Bronchial epithelial cell (primary cell): ENCODE data around the gene CDC42BPA. TPM values are rescaled to one million over a fixed set of nuclear protein-coding genes. Genes with fewer than 3 reads are reported as not detected.
A peak's percentile ranks its signal among the peaks of the same experiment; 100 is the strongest.

Experiments used
- DNase-seq: peaks from one replicate; pipeline ENCODE4 v3.0.0-alpha.2; 2010; ENCODE audit warnings: low read depth
- FAIRE-seq: peaks from 2 replicates; lab custom pipeline; 2011; peaks lifted over from hg19 to GRCh38; lab: Jason Lieb, UNC
- H3K27me3 ChIP-seq: 2 replicates; pipeline ENCODE4 v1.5.1; 2011; ENCODE audit warnings: low read length; ENCODE audit not compliant: control insufficient read depth, insufficient read depth
- H3K36me3 ChIP-seq: 2 replicates; pipeline ENCODE4 v1.5.1; 2011; ENCODE audit warnings: low read length; ENCODE audit not compliant: control insufficient read depth, insufficient read depth
- H3K4me3 ChIP-seq: 2 replicates; pipeline ENCODE4 v1.5.1; 2011; ENCODE audit warnings: mild to moderate bottlenecking, low read depth, low read length, control low read depth
- total RNA-seq: library from RNA; depleted of rRNA; stranded (reverse); fragments of >200 nt; gene quantifications from 2 replicates; pipeline ENCODE4 v1.2.1, GENCODE V29; 2014
- TF ChIP-seq, protein P1 (sequence below): IDR thresholded peaks from 2 replicates; pipeline ENCODE4 v1.5.1; 2011; ENCODE audit warnings: mild to moderate bottlenecking, moderate library complexity, low read length, control low read depth, inconsistent platforms; ENCODE audit not compliant: insufficient read depth, severe bottlenecking

CDC42BPA gene
- total RNA-seq, 1 donor from 2014 or later, result 25.8 TPM

DNA sequence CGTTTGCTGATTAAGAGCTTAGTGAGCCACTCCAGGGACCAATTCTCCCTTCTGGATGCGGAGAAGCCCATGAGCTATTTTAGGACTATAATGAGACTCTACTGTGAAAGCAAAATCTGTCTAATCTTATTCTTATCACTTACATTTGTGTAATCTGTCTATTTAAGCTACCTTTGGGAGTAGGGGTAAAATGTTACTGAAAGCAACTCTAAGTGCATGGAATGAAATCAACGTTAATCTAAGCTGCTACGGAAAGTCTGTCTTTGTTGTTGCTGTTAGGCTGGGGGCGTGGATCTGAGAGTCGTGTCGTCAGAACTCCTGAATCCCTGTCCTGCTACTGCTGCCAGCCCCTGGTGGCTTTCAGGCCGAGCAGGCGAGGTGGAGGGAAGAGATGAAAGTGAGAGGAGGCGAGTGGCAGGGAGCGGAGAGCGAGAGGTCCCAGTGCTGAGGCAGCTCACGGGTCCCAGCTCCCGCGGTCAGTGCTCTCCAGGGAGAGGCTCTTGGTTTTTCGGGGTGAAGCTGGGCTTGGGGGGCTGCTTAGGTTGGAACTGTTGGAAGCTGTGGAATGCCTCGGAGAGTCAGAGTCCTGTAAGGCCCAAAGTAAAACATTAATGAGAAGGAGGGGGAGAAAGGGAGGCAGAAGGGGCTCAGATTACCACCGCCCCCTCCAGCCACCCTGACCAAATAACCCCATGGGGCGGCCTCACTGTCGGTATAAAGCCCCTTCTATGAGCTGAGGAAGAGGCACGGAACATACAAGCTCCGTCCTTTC lies 324.3 kb downstream of the CDC42BPA start:
- H3K36me3 ChIP-seq, result peaks cover 2% of the 10 kb centered on the region
- FAIRE-seq (no peak), DNase-seq (no peak)
- no peak overlapping the region for H3K4me3 ChIP-seq
- TF ChIP-seq, protein P1, sequence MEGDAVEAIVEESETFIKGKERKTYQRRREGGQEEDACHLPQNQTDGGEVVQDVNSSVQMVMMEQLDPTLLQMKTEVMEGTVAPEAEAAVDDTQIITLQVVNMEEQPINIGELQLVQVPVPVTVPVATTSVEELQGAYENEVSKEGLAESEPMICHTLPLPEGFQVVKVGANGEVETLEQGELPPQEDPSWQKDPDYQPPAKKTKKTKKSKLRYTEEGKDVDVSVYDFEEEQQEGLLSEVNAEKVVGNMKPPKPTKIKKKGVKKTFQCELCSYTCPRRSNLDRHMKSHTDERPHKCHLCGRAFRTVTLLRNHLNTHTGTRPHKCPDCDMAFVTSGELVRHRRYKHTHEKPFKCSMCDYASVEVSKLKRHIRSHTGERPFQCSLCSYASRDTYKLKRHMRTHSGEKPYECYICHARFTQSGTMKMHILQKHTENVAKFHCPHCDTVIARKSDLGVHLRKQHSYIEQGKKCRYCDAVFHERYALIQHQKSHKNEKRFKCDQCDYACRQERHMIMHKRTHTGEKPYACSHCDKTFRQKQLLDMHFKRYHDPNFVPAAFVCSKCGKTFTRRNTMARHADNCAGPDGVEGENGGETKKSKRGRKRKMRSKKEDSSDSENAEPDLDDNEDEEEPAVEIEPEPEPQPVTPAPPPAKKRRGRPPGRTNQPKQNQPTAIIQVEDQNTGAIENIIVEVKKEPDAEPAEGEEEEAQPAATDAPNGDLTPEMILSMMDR, result no peak
- no peaks in the 10 kb centered on the region for H3K27me3 ChIP-seq

DNA sequence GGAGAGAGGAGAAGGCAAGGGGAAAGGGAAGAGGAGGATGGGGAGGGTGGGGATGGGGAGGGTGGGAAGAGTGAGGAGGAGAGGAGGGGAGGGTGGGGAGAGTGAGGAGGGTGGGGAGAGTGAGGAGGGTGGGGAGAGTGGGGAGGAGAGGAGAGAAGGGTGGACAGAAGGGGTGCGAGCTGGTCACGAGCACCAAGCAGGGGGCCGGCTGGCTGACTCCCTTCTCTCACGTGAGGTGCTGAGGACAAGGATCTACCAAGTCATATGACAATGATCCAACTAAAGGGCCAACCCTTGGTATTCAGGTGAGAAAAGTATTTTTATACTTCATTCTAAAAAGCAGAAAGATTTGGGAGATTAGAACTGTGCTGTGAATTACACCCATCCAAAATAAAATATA lies 326.4 kb downstream of the CDC42BPA start:
- H3K27me3 ChIP-seq, result no peaks in the 10 kb centered on the region
- FAIRE-seq, result no peak
- no peak overlapping the region for H3K4me3 ChIP-seq
- TF ChIP-seq, protein P1, result no peak
- H3K36me3 ChIP-seq, result peaks cover 4% of the 10 kb centered on the region
- no peak for DNase-seq

GRCh38 chr1:226990133-226990716 lies 328.1 kb downstream of the CDC42BPA start:
- peaks cover 4% of the 10 kb centered on the region for H3K36me3 ChIP-seq
- FAIRE-seq (no peak), DNase-seq (no peak)
- no peaks in the 10 kb centered on the region for H3K27me3 ChIP-seq
- no peak overlapping the region for H3K4me3 ChIP-seq
- TF ChIP-seq, protein P1, result no peak

DNA sequence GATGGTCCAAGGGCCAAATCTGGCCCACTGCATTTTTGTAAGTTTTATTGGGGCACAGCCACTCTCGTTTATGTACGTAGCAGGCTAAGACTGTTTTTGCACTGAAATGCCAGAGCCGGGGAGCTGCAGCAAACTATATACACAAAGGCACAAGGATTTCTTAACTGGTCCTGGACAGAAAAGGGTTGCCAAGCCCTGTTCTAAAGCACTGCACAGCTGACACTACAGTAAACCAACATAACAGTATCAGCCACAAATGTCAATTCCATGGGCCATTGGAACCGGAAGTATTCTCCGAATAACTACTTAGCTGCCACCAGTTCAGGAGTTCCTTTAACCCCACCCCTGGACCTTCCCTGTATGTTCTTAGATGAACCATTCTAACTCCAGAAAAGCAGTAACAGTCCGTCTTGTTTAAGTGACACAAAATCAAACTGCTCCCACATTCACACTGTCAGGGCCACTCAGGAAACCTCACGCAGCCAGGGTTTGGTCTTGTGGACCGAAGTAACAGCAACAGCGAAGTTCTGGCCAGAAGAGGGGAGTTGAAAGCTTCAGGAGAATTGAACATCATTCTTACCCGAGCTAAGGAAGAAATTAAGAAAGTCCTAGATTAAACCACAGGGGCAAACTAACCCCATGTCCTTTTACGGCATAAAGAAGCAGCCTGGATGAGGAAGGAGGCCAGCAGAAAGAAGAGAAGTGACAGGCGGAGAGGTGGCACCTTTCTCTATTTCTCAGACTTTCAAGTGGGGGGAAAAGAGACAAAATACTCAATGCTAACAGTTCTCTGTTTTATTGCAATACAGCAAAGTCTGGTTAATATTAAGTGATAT lies 329.0 kb downstream of the CDC42BPA start:
- TF ChIP-seq, protein P1, result no peak
- Histone ChIP-seq H3K4me3 (no peak overlapping the region), H3K36me3 (peaks cover 2% of the 10 kb centered on the region), H3K27me3 (no peaks in the 10 kb centered on the region)
- FAIRE-seq (no peak), DNase-seq (no peak)

DNA sequence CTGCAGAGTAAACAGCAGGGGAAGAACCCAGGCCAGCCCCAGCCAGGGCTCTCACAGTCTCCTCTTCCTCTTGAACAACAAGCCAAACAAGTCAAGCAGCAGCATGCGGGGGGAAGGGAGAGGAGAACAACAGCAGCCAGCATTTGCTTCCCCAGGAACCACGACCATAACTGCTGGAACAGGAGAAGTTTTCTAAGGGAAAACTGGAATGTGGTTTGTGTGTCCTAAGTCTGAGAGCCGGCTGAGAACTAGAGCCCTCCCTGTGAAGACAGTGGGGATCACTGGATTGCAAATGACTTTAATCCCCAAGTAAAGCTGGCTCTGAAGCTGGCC lies 330.0 kb downstream of the CDC42BPA start:
- DNase-seq (peak; percentile 20), FAIRE-seq (no peak)
- H3K27me3 ChIP-seq, result no peaks in the 10 kb centered on the region
- H3K4me3 ChIP-seq, result no peak overlapping the region
- peaks cover 2% of the 10 kb centered on the region for H3K36me3 ChIP-seq
- TF ChIP-seq, protein P1, result no peak
